Myocyte (in vitro differentiated cells): ENCODE measurements around the gene RP2. TPM values are rescaled to one million over a fixed set of nuclear protein-coding genes. Genes with fewer than 3 reads are reported as not detected.

Experiments
- DNase-seq: peaks from one replicate; pipeline ENCODE4 v3.0.0-alpha.2; 2012; ENCODE audit warnings: low read depth
- polyA plus RNA-seq: library from polyadenylated mRNA; unstranded; fragments of >200 nt; gene quantifications from one replicate; pipeline ENCODE4 v1.2.1, GENCODE V29; 2012; ENCODE audit warnings: missing spikeins
- total RNA-seq: library from RNA; depleted of rRNA; stranded (reverse); fragments of >200 nt; gene quantifications from 2 replicates; pipeline ENCODE4 v1.2.3, GENCODE V29; 2014

Gene RP2
- total RNA-seq, result 6.8 and 7.2 TPM in 2 replicates
- polyA plus RNA-seq, result 5.6 TPM

DNA sequence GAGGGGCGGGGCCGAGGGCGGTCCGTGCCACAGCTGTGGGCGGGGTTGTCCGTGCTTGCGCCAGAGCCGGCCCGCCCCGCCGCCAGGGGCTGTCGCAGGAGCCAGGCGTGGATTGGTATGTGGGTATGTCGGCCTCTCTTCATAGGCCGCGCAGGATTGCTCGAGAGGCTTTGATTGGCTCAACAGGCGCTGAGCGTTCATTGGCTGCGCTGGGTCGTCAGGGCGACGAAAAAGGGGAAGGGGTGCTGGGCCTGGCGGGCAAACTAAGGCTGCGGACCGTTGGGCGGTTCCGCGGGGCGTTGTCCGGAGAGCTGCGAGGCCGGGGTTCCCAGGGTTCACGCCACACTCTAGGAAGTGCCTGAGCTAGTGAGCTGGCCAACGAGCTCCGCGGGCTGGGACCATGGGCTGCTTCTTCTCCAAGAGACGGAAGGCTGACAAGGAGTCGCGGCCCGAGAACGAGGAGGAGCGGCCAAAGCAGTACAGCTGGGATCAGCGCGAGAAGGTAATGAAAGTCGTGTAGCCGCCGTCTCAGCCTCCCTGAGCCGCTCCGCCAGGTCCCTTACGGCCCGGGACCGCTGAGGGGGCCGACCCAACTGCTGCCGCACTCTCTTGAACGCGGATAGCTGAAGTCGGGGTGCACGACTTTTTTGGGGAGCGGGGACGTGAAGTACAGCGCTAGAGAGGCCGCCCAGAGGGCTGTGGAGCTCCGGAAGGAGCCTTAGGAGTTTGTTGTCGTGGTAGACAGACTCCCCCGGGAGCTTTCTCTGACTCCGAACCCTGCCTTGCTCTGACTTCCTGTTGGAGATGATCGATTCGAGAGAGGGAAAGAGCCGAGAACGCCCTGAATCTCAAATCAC, at the start of gene RP2:
TSS of gene RP2 (plus strand) at position 343 of the 857 bp plus-strand sequence. CDS start at position 401, 58 bp downstream.
- DNase-seq, result peak; percentile 95

GRCh38 chrX:46788902-46789301, 47.9 kb upstream of the RP2 start:
- DNase-seq, result peak; percentile 31

DNA sequence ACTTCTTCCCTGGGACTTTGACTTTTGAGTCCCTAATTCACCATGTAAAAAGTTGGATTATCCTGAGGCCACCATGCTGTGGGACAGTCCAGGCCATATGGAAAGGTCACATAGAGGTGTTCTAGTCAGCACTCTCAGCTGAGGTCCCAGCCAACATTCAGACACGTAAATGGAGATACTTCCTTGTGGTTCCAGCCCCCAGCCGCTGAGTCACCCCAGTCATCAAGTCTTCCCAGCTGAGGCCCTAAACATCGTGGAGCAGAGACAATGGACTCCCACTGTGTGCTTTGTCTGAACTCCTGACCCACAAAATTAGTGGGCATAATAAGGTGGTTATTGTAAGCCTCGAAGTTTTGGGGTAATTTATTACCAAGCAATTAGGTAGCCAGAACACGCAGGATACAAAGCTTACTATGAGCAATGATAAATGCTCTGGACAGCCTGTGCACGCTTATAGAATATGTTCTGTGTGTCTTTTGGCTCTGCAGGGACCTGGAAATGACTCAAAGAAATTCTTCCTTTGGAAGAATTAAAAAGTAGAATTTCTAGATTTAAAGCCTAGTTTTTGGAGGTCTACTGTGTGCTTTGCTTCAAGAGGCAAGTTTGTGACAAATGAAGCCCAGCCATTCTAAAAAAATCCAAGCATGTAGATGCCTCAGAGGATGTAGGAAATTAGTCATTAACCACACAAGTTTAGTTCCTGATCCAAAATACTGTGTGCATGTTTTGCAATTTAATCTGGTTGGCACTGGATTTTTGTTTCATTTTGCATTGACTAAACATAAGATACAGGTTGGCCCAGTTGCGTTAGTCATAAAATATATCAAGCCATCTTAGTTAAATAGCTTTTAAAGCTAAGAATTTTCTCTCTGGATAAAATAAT, 44.7 kb upstream of the RP2 start:
- peak; percentile 78 for DNase-seq

DNA sequence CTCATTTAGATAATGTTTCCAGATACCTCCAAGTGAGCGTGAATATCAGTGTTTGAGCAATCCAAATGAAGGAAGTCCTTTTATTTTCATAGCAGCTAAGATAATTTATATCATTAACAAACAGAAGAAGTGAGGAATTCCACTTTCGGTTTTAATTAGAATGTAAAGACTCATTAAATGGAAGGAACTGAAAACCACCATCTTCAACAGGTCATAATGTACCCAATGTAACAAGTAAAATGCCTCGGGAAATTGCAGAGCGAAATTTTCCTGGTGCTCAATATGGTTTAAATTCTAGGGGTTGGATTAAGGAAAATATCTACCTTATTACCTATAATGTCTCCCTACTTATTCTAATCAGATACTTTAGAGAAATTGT, 44.0 kb upstream of the RP2 start:
- no peak for DNase-seq

- no peak for DNase-seq
Observed at GRCh38 chrX:46793386-46794143, 43.3 kb upstream of the RP2 start.

- peak; percentile 77 for DNase-seq
Observed at GRCh38 chrX:46796574-46797191, 40.2 kb upstream of the RP2 start.

GRCh38 chrX:46803140-46803539, 33.7 kb upstream of the RP2 start:
- DNase-seq, result no peak

GRCh38 chrX:46805270-46805669, 31.6 kb upstream of the RP2 start:
- no peak for DNase-seq

DNA sequence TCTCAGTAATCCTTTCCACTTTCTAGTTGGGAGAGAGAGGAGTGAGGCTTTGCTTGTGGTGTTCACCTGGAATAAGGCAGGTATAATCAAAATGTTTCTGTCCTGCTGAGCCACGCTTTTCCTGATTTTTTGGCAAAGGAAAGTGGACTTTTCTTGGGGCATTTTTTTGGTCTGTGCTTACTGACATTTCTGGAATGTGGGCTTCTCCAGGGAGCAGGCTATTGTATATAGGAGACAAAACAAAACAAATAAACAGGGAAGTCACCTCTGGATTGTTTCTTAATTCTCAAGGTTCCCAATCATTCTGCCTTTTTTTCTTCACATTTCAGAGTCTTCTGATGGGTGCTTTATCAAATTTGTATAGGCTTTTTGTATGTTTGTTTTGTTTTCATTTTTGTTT, 25.7 kb upstream of the RP2 start:
- no peak for DNase-seq

DNA sequence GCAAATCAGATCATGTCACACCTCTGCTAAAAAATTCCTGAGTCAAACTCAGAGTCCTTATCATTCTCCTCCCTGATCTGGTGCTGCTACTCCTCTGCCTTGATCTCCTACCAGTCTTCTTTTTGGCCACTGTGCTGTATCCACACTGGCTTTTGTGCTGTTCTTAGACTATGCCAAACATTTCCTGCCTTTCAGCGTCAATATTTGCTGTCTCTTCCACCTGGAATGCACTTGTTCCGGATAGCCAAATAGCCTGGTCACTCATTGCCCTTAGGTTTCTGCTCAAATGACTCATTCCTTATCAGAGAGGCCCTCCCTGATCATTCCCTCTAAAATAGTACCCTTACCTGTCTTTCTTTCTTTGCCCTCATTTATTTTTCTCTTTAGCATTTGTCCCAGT, 24.4 kb upstream of the RP2 start:
- DNase-seq, result no peak

DNA sequence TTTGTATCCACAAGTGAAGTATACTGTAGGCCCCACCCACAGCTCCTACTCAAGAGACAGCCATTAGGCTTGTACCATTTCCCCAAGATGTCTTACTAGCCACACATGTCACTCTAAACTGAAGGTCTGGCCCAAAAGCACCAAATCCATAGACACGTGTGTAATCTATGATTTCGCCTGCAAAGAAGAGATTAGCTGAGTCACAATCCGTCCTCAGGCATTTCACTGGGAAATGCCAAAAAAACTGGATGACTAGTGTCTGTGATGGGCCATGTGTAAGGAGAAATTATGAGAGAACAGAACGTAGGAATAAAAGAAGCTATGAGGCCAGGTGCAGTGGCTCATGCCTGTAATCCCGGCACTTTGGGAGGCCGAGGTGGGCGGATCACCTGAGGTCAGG, 21.9 kb upstream of the RP2 start:
- no peak for DNase-seq

DNA sequence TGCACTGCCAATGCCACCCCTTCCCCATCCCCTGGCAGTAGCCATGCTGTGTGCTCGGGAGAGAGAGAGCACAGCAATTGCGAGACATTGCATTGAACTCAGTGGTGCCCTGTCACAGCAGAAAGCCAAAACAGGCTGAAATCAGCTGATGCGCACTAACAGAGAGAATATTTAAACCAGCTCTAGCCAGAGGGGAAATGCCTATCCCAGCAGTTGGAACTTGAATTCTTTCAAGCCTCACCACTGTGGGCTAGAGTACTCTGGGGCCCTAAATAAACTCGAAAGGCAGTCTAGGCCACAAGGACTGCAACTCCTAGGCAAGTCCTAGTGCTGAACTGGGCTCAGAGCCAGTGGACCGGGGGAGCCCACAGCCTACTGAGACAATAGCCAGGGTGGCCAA, 17.7 kb upstream of the RP2 start:
- peak; percentile 51 for DNase-seq

DNA sequence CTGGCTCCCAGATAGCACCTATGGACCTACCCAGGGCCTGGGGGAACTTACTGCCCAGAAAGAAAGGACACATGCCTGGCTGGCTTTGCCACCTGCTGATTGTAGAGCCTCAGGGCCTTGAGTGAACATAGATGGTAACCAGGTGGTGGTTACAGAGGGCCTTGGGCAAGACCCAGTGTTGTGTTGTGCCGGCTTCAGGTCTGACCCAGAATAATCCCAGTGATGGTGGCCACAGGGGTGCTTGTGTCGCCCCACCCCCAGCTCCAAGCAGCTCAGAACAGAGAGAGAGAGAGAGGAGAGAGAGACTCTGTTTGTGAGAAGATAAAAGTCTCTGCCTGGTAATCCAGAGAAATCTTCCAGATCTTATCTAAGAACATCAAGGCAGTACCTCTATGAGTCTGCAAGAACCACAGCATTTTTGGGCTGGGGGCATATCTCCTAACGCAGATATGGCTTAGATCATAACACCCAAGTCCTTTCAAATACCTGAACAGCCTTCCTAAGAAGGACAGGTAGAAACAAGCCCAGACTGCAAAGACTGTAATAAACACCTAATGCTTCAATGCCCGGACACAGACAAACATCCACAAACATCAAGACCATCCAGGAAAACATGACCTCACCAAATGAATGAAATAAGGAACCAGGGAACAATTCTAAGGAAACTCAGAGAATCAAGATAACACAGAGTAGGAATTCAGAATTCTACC, 16.3 kb upstream of the RP2 start:
- DNase-seq, result no peak

- DNase-seq, result no peak
Observed at GRCh38 chrX:46823481-46823880, 13.4 kb upstream of the RP2 start.

DNA sequence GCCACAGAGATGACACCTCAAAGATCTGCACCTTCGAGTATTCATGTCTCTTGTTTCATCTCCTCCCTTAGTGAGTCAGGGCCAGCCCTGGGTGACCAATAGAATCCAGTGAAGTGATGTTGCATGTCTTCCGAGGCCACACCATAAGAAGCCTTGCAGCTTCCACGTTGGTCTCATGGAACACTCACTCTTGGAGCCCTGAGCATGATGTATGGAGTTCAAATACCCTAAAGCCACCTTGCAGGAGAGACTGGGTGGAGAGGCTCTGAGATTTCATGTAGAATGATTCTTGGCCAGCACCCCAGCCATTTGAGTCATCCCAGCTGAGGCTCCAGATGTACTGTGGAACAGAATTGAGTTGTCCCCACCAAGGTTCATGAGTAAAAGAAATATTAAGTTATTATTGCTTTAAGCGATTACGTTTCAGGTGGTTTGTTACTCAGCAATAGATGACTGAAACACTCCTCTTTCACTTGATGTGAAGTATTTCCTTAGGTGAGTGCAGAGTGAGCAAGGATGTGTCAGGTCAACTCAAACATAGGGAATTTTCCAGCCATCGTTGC, 5.0 kb upstream of the RP2 start:
- no peak for DNase-seq

- no peak for DNase-seq
Observed at GRCh38 chrX:46837558-46838485, 979 bp downstream of the RP2 start.

- no peak for DNase-seq
Observed at GRCh38 chrX:46838486-46838870, 1.6 kb downstream of the RP2 start.

DNA sequence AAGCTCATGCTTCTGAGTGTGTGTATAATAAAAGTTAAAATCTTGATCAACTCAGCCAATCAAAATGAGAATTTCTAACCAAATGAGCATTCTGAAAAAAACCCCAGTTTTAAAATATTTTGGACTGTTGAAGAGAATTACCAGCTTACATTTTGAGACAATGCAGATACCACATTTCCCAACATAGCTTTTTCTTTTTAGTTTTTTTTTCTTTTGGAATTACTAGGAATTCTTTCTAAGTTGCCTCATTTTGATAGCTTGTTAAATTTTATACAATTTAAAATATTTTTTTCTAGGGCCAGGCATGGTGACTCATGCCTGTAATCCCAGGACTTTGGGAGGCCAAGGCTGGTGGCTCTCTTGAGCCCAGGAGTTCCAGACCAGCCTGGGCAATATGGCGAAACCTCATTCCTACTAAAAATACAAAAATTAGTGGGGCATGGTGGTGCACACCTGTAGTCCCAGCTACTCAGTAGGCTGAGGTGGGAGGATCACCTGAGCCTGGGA, 2.2 kb downstream of the RP2 start:
- no peak for DNase-seq

DNA sequence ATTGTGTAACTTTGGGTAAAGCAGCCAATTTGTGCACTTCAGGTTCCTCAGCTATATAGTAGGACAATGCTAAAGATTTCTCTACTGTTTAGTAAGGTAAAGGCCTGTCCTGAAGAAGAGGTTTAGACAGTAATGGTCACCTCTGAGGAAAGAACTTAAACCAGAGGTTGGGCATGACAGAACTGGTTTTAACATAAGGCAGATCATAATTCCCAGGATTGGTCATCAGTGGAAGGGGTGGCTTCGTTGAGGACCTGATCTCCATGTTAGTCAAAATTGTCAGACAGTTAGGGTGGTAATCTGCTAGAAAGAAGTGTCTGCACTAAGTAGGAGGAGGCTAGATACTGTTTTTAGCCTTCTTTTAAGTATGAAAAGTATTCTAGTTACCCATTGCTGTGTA, 4.1 kb downstream of the RP2 start:
- DNase-seq, result no peak
